GM23338 (cell line): ENCODE data around the gene ADAMTS10. TPM values are rescaled to one million over a fixed set of nuclear protein-coding genes. Genes with fewer than 3 reads are reported as not detected.

Source experiments
- ATAC-seq: fragments of 200-7000 bp; cut with Tn5 transposase; 3 replicates; pipeline ENCODE4 v1.9.1; 2020
- DNase-seq: peaks from one replicate; pipeline ENCODE4 v3.0.0-alpha.2; 2015; ENCODE audit warnings: low spot score
- H2AFZ ChIP-seq: fragments of 200-600 bp; sonication (generic); 2 replicates; pipeline ENCODE4 v1.8.0; 2016; ENCODE audit warnings: antibody characterized with exemption, mild to moderate bottlenecking, moderate library complexity
- H3F3A ChIP-seq: fragments of 200-600 bp; sonication (generic); replicated peaks from 2 replicates; pipeline ENCODE4 v1.8.0; 2017; ENCODE audit warnings: antibody characterized with exemption, mixed run types, low read depth
- H3K27ac ChIP-seq: fragments of 200-600 bp; sonication (generic); 2 replicates; pipeline ENCODE4 v1.6.1; 2016; ENCODE audit warnings: low read depth
- H3K27me3 ChIP-seq: fragments of 200-600 bp; sonication (generic); 2 replicates; pipeline ENCODE4 v1.8.0; 2016; ENCODE audit warnings: mild to moderate bottlenecking, mixed run types, moderate library complexity; ENCODE audit not compliant: insufficient read depth
- H3K36me3 ChIP-seq: fragments of 200-600 bp; sonication (generic); 2 replicates; pipeline ENCODE4 v1.8.0; 2016; ENCODE audit warnings: mild to moderate bottlenecking; ENCODE audit not compliant: insufficient read depth
- H3K4me1 ChIP-seq: fragments of 200-600 bp; sonication (generic); 2 replicates; pipeline ENCODE4 v1.8.0; 2016; ENCODE audit warnings: mild to moderate bottlenecking, moderate library complexity; ENCODE audit not compliant: insufficient read depth
- H3K4me2 ChIP-seq: fragments of 200-600 bp; sonication (generic); 2 replicates; pipeline ENCODE4 v1.7.1; 2017; ENCODE audit warnings: mixed run types
- H3K4me3 ChIP-seq: fragments of 200-600 bp; sonication (generic); 2 replicates; pipeline ENCODE4 v1.6.1; 2016; ENCODE audit warnings: mixed run types
- H3K79me2 ChIP-seq: fragments of 200-600 bp; sonication (generic); replicated peaks from 2 replicates; pipeline ENCODE4 v1.8.0; 2017; ENCODE audit warnings: mild to moderate bottlenecking; ENCODE audit not compliant: insufficient read depth
- H3K9me2 ChIP-seq: fragments of 200-600 bp; sonication (generic); 2 replicates; pipeline ENCODE4 v1.8.0; 2017; ENCODE audit not compliant: insufficient read depth
- H4K20me1 ChIP-seq: fragments of 200-600 bp; sonication (generic); replicated peaks from 2 replicates; pipeline ENCODE4 v1.8.0; 2017; ENCODE audit warnings: mild to moderate bottlenecking; ENCODE audit not compliant: insufficient read depth
- H3K27ac Mint-ChIP-seq: 2 replicates; pipeline ENCODE4 v1.8.0; 2020; ENCODE audit warnings: inconsistent platforms, mild to moderate bottlenecking, moderate library complexity, mixed read lengths
- H3K27me3 Mint-ChIP-seq: 3 replicates; pipeline ENCODE4 v1.8.0; 2022; ENCODE audit warnings: low read depth, mild to moderate bottlenecking, moderate library complexity, mixed read lengths, inconsistent platforms; ENCODE audit not compliant: insufficient read depth, poor library complexity
- H3K36me3 Mint-ChIP-seq: 3 replicates; pipeline ENCODE4 v1.8.0; 2021; ENCODE audit warnings: low read depth, mild to moderate bottlenecking, inconsistent platforms, moderate library complexity, mixed read lengths
- H3K4me1 Mint-ChIP-seq: 3 replicates; pipeline ENCODE4 v1.8.0; 2020; ENCODE audit warnings: mild to moderate bottlenecking, inconsistent platforms, mixed read lengths
- H3K4me3 Mint-ChIP-seq: 3 replicates; pipeline ENCODE4 v1.8.0; 2021; ENCODE audit warnings: moderate library complexity, mild to moderate bottlenecking, inconsistent platforms, mixed read lengths
- H3K9me3 Mint-ChIP-seq: 3 replicates; pipeline ENCODE4 v1.8.0; 2020; ENCODE audit warnings: moderate library complexity, mild to moderate bottlenecking, inconsistent platforms, mixed read lengths
- CREB1 ChIP-seq: fragments of 250-450 bp; sonication (Bioruptor Pico); IDR thresholded peaks from 2 replicates; pipeline ENCODE4 v1.5.0; 2020; ENCODE audit warnings: low read depth, mild to moderate bottlenecking, moderate library complexity
- EZH2 ChIP-seq: fragments of 200-600 bp; sonication (generic); IDR thresholded peaks from one replicate; pipeline ENCODE4 v1.8.0; 2017; ENCODE audit warnings: antibody characterized with exemption, mild to moderate bottlenecking, low read depth; ENCODE audit not compliant: unreplicated experiment
- EZH2phosphoT487 ChIP-seq: fragments of 200-600 bp; sonication (generic); IDR thresholded peaks from one replicate; pipeline ENCODE4 v1.8.1; 2018; ENCODE audit warnings: antibody characterized with exemption; ENCODE audit not compliant: unreplicated experiment
- JUNB ChIP-seq: IDR thresholded peaks from one replicate; pipeline ENCODE4 v1.6.1; 2016; ENCODE audit warnings: antibody characterized with exemption; ENCODE audit not compliant: unreplicated experiment
- NANOG ChIP-seq: IDR thresholded peaks from 2 replicates; pipeline ENCODE4 v1.6.1; 2016; ENCODE audit warnings: antibody characterized with exemption, borderline replicate concordance
- POLR2AphosphoS5 ChIP-seq: IDR thresholded peaks from 2 replicates; pipeline ENCODE4 v1.6.1; 2016; ENCODE audit warnings: antibody characterized with exemption, low read depth
- REST ChIP-seq: IDR thresholded peaks from one replicate; pipeline ENCODE4 v1.6.1; 2018; ENCODE audit warnings: antibody characterized with exemption; ENCODE audit not compliant: unreplicated experiment
- STAT1 ChIP-seq: IDR thresholded peaks from one replicate; pipeline ENCODE4 v1.6.1; 2016; ENCODE audit warnings: antibody characterized with exemption; ENCODE audit not compliant: unreplicated experiment
- ZNF114 ChIP-seq: fragments of 250-450 bp; sonication (Bioruptor Pico); IDR thresholded peaks from 2 replicates; pipeline ENCODE4 v1.5.0; 2020; ENCODE audit warnings: mild to moderate bottlenecking, moderate library complexity
- ZNF331 ChIP-seq: fragments of 250-450 bp; sonication (Bioruptor Pico); IDR thresholded peaks from 2 replicates; pipeline ENCODE4 v1.5.0; 2020; ENCODE audit warnings: low read depth, mild to moderate bottlenecking, moderate library complexity
- ZNF462 ChIP-seq: fragments of 250-450 bp; sonication (Bioruptor Pico); IDR thresholded peaks from 2 replicates; pipeline ENCODE4 v1.5.0; 2020; ENCODE audit warnings: mild to moderate bottlenecking, moderate library complexity
- polyA plus RNA-seq: library from polyadenylated mRNA; unstranded; fragments of >200 nt; fragmentation: Nextera tagmentation; extraction: Ambion mirVana; gene quantifications from 2 replicates; pipeline ENCODE4 v1.2.1, GENCODE V29; 2016
- total RNA-seq: library from RNA; depleted of rRNA; stranded (reverse); fragments of >200 nt; shearing (Covaris generic); gene quantifications from 2 replicates; pipeline ENCODE4 v1.2.3, GENCODE V29; 2014
- TF ChIP-seq, protein P1 (sequence below), 2 experiments: fragments of 200-600 bp in 1 of 2; sonication (generic) in 1 of 2; conservative IDR thresholded peaks; 2 replicates each; pipeline versions ENCODE4 v1.5.1 to v1.6.1; 2016 to 2017; ENCODE audit warnings: antibody characterized with exemption in 2 of 2, low read depth in 2 of 2, mild to moderate bottlenecking in 2 of 2, moderate library complexity in 1 of 2
- TF ChIP-seq, protein P2 (sequence below): IDR thresholded peaks from 2 replicates; pipeline ENCODE4 v1.6.1; 2016; ENCODE audit warnings: antibody characterized with exemption

The ADAMTS10 gene
- total and polyA plus RNA-seq, 2 experiments from 2014 or later: 5.0 to 25.9 TPM

DNA sequence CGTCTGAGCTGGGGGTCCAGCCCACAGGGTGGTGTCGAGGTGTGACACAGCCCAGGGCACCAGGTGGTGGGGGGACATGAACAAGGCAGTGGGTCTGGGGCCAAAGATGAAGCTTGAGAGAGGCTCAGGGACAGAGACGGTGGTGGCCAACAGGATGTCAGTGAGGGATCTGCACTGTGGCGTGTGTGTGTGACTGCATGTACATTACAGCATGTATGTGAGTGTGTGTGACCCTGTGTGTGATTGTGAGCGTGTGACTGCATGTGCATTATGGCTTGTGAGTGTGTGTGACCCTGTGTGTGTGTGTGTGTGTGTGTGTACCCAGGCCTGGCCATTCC, 1.6 kb downstream of the ADAMTS10 start:
- peaks cover 22% of the 10 kb centered on the region for H3K4me1 ChIP-seq
- peaks cover 14% of the 10 kb centered on the region; the same call in 2 of the 3 replicates for H3K9me3 Mint-ChIP-seq
- peak; percentile 7 for ATAC-seq

More for the DNA sequence above, 1.6 kb downstream of the ADAMTS10 start:
- no peaks in the 10 kb centered on the region; the same call in 1 of the 2 replicates for H4K20me1 ChIP-seq
- DNase-seq: no peak
- no peaks in the 10 kb centered on the region for H3K27me3 ChIP-seq
- peak overlapping the region; percentile 91 for H3K27ac Mint-ChIP-seq
- no peak for TF ChIP-seq REST
- TF ChIP-seq ZNF114: no peak
- TF ChIP-seq POLR2AphosphoS5: no peak
- no peak for TF ChIP-seq STAT1
- no peak for TF ChIP-seq EZH2phosphoT487
- TF ChIP-seq, protein P1, sequence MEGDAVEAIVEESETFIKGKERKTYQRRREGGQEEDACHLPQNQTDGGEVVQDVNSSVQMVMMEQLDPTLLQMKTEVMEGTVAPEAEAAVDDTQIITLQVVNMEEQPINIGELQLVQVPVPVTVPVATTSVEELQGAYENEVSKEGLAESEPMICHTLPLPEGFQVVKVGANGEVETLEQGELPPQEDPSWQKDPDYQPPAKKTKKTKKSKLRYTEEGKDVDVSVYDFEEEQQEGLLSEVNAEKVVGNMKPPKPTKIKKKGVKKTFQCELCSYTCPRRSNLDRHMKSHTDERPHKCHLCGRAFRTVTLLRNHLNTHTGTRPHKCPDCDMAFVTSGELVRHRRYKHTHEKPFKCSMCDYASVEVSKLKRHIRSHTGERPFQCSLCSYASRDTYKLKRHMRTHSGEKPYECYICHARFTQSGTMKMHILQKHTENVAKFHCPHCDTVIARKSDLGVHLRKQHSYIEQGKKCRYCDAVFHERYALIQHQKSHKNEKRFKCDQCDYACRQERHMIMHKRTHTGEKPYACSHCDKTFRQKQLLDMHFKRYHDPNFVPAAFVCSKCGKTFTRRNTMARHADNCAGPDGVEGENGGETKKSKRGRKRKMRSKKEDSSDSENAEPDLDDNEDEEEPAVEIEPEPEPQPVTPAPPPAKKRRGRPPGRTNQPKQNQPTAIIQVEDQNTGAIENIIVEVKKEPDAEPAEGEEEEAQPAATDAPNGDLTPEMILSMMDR (conservative IDR thresholded peaks at IDR 0.05; ENCODE audit: low read depth in 2 of 2): no peak
- TF ChIP-seq, protein P2, sequence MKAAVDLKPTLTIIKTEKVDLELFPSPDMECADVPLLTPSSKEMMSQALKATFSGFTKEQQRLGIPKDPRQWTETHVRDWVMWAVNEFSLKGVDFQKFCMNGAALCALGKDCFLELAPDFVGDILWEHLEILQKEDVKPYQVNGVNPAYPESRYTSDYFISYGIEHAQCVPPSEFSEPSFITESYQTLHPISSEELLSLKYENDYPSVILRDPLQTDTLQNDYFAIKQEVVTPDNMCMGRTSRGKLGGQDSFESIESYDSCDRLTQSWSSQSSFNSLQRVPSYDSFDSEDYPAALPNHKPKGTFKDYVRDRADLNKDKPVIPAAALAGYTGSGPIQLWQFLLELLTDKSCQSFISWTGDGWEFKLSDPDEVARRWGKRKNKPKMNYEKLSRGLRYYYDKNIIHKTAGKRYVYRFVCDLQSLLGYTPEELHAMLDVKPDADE: no peak
- no peak for TF ChIP-seq ZNF462 (CRISPR knock-in tag)
- no peak for TF ChIP-seq NANOG
- TF ChIP-seq JUNB: no peak
- no peak for TF ChIP-seq CREB1 (CRISPR knock-in tag)
- no peak for TF ChIP-seq EZH2
- TF ChIP-seq ZNF331: no peak
- H3K4me1 Mint-ChIP-seq: peaks cover 31% of the 10 kb centered on the region
- peak overlapping the region; percentile 94 for H3K27ac ChIP-seq
- no peak overlapping the region for H2AFZ ChIP-seq
- peaks cover 43% of the 10 kb centered on the region for H3K79me2 ChIP-seq
- peaks cover 41% of the 10 kb centered on the region for H3K36me3 Mint-ChIP-seq
- H3K4me2 ChIP-seq: peak overlapping the region; percentile 99
- peak overlapping the region; percentile 87 for H3K4me3 ChIP-seq
- peak overlapping the region; percentile 76 for H3K4me3 Mint-ChIP-seq
- peaks cover 11% of the 10 kb centered on the region; the same call in 1 of the 2 replicates for H3K36me3 ChIP-seq
- H3K9me2 ChIP-seq: no peaks in the 10 kb centered on the region
- H3F3A ChIP-seq: peaks cover 10% of the 10 kb centered on the region
- H3K27me3 Mint-ChIP-seq: peaks cover 27% of the 10 kb centered on the region
